HEK293 (cell line): ENCODE measurements around the gene CALR3.

Source experiments
- CTCF ChIA-PET: fragments of 350-600 bp; formaldehyde crosslinking; extraction: SDS; loops from one replicate; lab custom pipeline; 2021; ENCODE audit warnings: antibody characterized with exemption; lab: Yijun Ruan, JAX
- POLR2A ChIA-PET: fragments of 300-600 bp; formaldehyde crosslinking; extraction: SDS; loops from one replicate; lab custom pipeline; 2020; ENCODE audit warnings: antibody characterized with exemption, inconsistent platforms; lab: Yijun Ruan, JAX
- H3K27ac ChIP-seq: fragments of 200-500 bp; sonication (Bioruptor generic); 2 replicates; pipeline ENCODE4 v1.5.1; 2014; ENCODE audit warnings: low read depth, low read length, control low read depth, inconsistent platforms; ENCODE audit errors: extremely low read depth
- H3K36me3 ChIP-seq, 2 experiments: fragments of 200-500 bp in 1 of 2; sonication (Bioruptor generic) in 1 of 2; 1 replicate in 1 of 2; 2 replicates in 1 of 2; pipeline ENCODE4 v1.5.1; 2014 to 2017; ENCODE audit warnings: inconsistent platforms in 2 of 2, low read length in 2 of 2; ENCODE audit not compliant: control insufficient read depth in 2 of 2, insufficient read depth in 1 of 2
- H3K4me1 ChIP-seq: fragments of 200-500 bp; sonication (Bioruptor generic); 2 replicates; pipeline ENCODE4 v1.5.1; 2014; ENCODE audit warnings: mild to moderate bottlenecking, low read length, inconsistent platforms; ENCODE audit not compliant: control insufficient read depth, insufficient read depth
- H3K4me3 ChIP-seq: 2 replicates; pipeline ENCODE4 v1.5.1; 2011; ENCODE audit warnings: low read depth, mild to moderate bottlenecking, control low read depth, low read length, moderate library complexity
- H3K9me3 ChIP-seq: fragments of 200-500 bp; sonication (Bioruptor generic); 2 replicates; pipeline ENCODE4 v1.5.1; 2014; ENCODE audit warnings: low read depth, low read length, inconsistent platforms; ENCODE audit not compliant: control insufficient read depth, insufficient read depth
- BCL11A ChIP-seq: fragments of 450-650 bp; formaldehyde crosslinking; IDR thresholded peaks from 2 replicates; pipeline ENCODE4 v1.5.1; 2016; ENCODE audit warnings: low read depth, missing biosample characterization, missing genetic modification characterization
- GFI1B ChIP-seq: fragments of 450-650 bp; formaldehyde crosslinking; IDR thresholded peaks from 2 replicates; pipeline ENCODE4 v1.5.1; 2016; ENCODE audit warnings: missing biosample characterization, missing genetic modification characterization
- KLF9 ChIP-seq: fragments of 450-650 bp; formaldehyde crosslinking; IDR thresholded peaks from 2 replicates; pipeline ENCODE4 v1.5.1; 2016; ENCODE audit warnings: missing biosample characterization, missing genetic modification characterization, low read depth
- PRDM10 ChIP-seq: fragments of 450-650 bp; formaldehyde crosslinking; IDR thresholded peaks from 2 replicates; pipeline ENCODE4 v1.5.1; 2016; ENCODE audit warnings: missing biosample characterization, missing genetic modification characterization
- SP3 ChIP-seq: fragments of 450-650 bp; formaldehyde crosslinking; IDR thresholded peaks from 2 replicates; pipeline ENCODE4 v1.5.1; 2016; ENCODE audit warnings: missing biosample characterization, missing genetic modification characterization
- ZBTB7A ChIP-seq: fragments of 450-650 bp; formaldehyde crosslinking; IDR thresholded peaks from 2 replicates; pipeline ENCODE4 v1.5.1; 2016; ENCODE audit warnings: low read depth, missing biosample characterization, missing genetic modification characterization
- ZNF112 ChIP-seq: fragments of 450-650 bp; formaldehyde crosslinking; IDR thresholded peaks from 2 replicates; pipeline ENCODE4 v1.5.0; 2017; ENCODE audit warnings: missing biosample characterization, missing genetic modification characterization
- ZNF146 ChIP-seq: fragments of 450-650 bp; formaldehyde crosslinking; IDR thresholded peaks from 2 replicates; pipeline ENCODE4 v1.5.1; 2016; ENCODE audit warnings: missing biosample characterization, missing genetic modification characterization
- ZNF24 ChIP-seq: fragments of 450-650 bp; formaldehyde crosslinking; IDR thresholded peaks from 2 replicates; pipeline ENCODE4 v1.5.1; 2016; ENCODE audit warnings: missing biosample characterization, missing genetic modification characterization
- ZNF311 ChIP-seq: fragments of 450-650 bp; formaldehyde crosslinking; IDR thresholded peaks from 2 replicates; pipeline ENCODE4 v1.5.1; 2017; ENCODE audit warnings: missing biosample characterization, missing genetic modification characterization, borderline replicate concordance
- ZNF341 ChIP-seq: fragments of 450-650 bp; formaldehyde crosslinking; IDR thresholded peaks from 2 replicates; pipeline ENCODE4; 2016; ENCODE audit warnings: low read depth, missing biosample characterization, missing genetic modification characterization
- ZNF449 ChIP-seq: fragments of 450-650 bp; formaldehyde crosslinking; IDR thresholded peaks from 2 replicates; pipeline ENCODE4 v1.5.1; 2017; ENCODE audit warnings: missing biosample characterization, mild to moderate bottlenecking, missing genetic modification characterization, moderate library complexity
- ZNF513 ChIP-seq: fragments of 450-650 bp; IDR thresholded peaks from 2 replicates; pipeline ENCODE4 v1.5.1; 2018; ENCODE audit warnings: missing biosample characterization, missing genetic modification characterization
- ZNF549 ChIP-seq: fragments of 450-650 bp; IDR thresholded peaks from 2 replicates; pipeline ENCODE4 v1.5.1; 2018; ENCODE audit warnings: missing biosample characterization, missing genetic modification characterization, mild to moderate bottlenecking, inconsistent platforms, moderate library complexity
- ZNF776 ChIP-seq: fragments of 450-650 bp; formaldehyde crosslinking; IDR thresholded peaks from 2 replicates; pipeline ENCODE4 v1.5.0; 2017; ENCODE audit warnings: missing biosample characterization, missing genetic modification characterization, borderline replicate concordance
- ZNF830 ChIP-seq: fragments of 450-650 bp; IDR thresholded peaks from 2 replicates; pipeline ENCODE4 v1.5.0; 2018; ENCODE audit warnings: missing biosample characterization, missing genetic modification characterization, low read depth, mild to moderate bottlenecking, moderate library complexity
- TF ChIP-seq, protein P1 (sequence below): fragments of 450-650 bp; formaldehyde crosslinking; IDR thresholded peaks from 2 replicates; pipeline ENCODE4 v1.5.1; 2016; ENCODE audit warnings: missing biosample characterization, missing genetic modification characterization

The CALR3 gene

GRCh38 chr19:16433986-16434385, 62.0 kb downstream of the CALR3 start (continued):
- no peak for TF ChIP-seq ZBTB7A
- TF ChIP-seq ZNF549 (tag by site-specific recombination) = no peak
- TF ChIP-seq ZNF146 (tag by site-specific recombination) = no peak
- TF ChIP-seq ZNF830 = no peak
- TF ChIP-seq PRDM10 = no peak
- TF ChIP-seq ZNF24 (tag by site-specific recombination) = no peak
- no peak for TF ChIP-seq ZNF449
- no peak for TF ChIP-seq ZNF341 (tag by site-specific recombination)
- no peak for TF ChIP-seq ZNF311 (tag by site-specific recombination)
- no peak for TF ChIP-seq ZNF112
- no peak for TF ChIP-seq ZNF776 (tag by site-specific recombination)
- TF ChIP-seq SP3 = no peak
- no peak for TF ChIP-seq KLF9 (tag by site-specific recombination)
- TF ChIP-seq ZNF513 (tag by site-specific recombination) = no peak
- TF ChIP-seq, protein P1, sequence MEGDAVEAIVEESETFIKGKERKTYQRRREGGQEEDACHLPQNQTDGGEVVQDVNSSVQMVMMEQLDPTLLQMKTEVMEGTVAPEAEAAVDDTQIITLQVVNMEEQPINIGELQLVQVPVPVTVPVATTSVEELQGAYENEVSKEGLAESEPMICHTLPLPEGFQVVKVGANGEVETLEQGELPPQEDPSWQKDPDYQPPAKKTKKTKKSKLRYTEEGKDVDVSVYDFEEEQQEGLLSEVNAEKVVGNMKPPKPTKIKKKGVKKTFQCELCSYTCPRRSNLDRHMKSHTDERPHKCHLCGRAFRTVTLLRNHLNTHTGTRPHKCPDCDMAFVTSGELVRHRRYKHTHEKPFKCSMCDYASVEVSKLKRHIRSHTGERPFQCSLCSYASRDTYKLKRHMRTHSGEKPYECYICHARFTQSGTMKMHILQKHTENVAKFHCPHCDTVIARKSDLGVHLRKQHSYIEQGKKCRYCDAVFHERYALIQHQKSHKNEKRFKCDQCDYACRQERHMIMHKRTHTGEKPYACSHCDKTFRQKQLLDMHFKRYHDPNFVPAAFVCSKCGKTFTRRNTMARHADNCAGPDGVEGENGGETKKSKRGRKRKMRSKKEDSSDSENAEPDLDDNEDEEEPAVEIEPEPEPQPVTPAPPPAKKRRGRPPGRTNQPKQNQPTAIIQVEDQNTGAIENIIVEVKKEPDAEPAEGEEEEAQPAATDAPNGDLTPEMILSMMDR (tag by site-specific recombination) = no peak
- TF ChIP-seq BCL11A (tag by site-specific recombination) = no peak

GRCh38 chr19:16429759-16430091, 66.2 kb downstream of the CALR3 start:
- Histone ChIP-seq H3K4me3 (no peak overlapping the region), H3K36me3 (peaks cover 21 to 73% of the 10 kb centered on the region in 2 experiments), H3K4me1 (no peaks in the 10 kb centered on the region), H3K9me3 (no peaks in the 10 kb centered on the region), H3K27ac (no peak overlapping the region)
- TF ChIP-seq GFI1B (tag by site-specific recombination) = no peak
- CTCF ChIA-PET = no interaction called here
- POLR2A ChIA-PET = no interaction called here
